Midbrain (tissue), 1 donor: ENCODE measurements around the gene TMEM176B.

Experiments used
- DNase-seq: peaks from one replicate; lab custom pipeline; 2025; lab: John Stamatoyannopoulos, UW

The TMEM176B gene

GRCh38 chr7:150799741-150800580, at the start of gene TMEM176B:
TMEM176B (minus strand) TSS chr7:150800364; CDS start chr7:150796569, 3,795 bp downstream.
- peak; percentile 29 for DNase-seq

GRCh38 chr7:150849204-150849775, 49.1 kb upstream of the TMEM176B start:
- DNase-seq, result no peak

- DNase-seq, result no peak
These were observed 48.5 kb upstream of the TMEM176B start for GRCh38 chr7:150848561-150849115.

- DNase-seq, result no peak
These were observed 47.9 kb upstream of the TMEM176B start for GRCh38 chr7:150848111-150848510.

GRCh38 chr7:150847536-150847935, 47.4 kb upstream of the TMEM176B start:
- no peak for DNase-seq

GRCh38 chr7:150846291-150847115, 46.3 kb upstream of the TMEM176B start:
- no peak for DNase-seq

GRCh38 chr7:150845421-150845861, 45.3 kb upstream of the TMEM176B start:
- no peak for DNase-seq

GRCh38 chr7:150842716-150843115, 42.6 kb upstream of the TMEM176B start:
- DNase-seq, result no peak

GRCh38 chr7:150842018-150842417, 41.9 kb upstream of the TMEM176B start:
- DNase-seq, result no peak

GRCh38 chr7:150838965-150839650, 38.9 kb upstream of the TMEM176B start:
- DNase-seq, result no peak

- no peak for DNase-seq
These were observed 35.6 kb upstream of the TMEM176B start for GRCh38 chr7:150835702-150836280.

- DNase-seq, result no peak
These were observed 34.9 kb upstream of the TMEM176B start for GRCh38 chr7:150835019-150835418.

GRCh38 chr7:150831851-150832250, 31.7 kb upstream of the TMEM176B start:
- DNase-seq, result peak; percentile 7

GRCh38 chr7:150830937-150831336, 30.8 kb upstream of the TMEM176B start:
- no peak for DNase-seq

- DNase-seq, result no peak
These were observed 29.3 kb upstream of the TMEM176B start for GRCh38 chr7:150829426-150829825.

- no peak for DNase-seq
These were observed 28.2 kb upstream of the TMEM176B start for GRCh38 chr7:150828384-150828783.

- no peak for DNase-seq
These were observed 26.1 kb upstream of the TMEM176B start for GRCh38 chr7:150826061-150826849.

- no peak for DNase-seq
These were observed 24.4 kb upstream of the TMEM176B start for GRCh38 chr7:150824379-150825177.

- no peak for DNase-seq
These were observed 23.4 kb upstream of the TMEM176B start for GRCh38 chr7:150823484-150824126.
